HCT116 (cell line): ENCODE results near the gene KRT1. TPM values are rescaled to one million over a fixed set of nuclear protein-coding genes. Genes with fewer than 3 reads are reported as not detected.

Source experiments
- ATAC-seq: fragments of 200-7000 bp; cut with Tn5 transposase; 2 replicates; pipeline ENCODE4 v1.9.1; 2020; ENCODE audit warnings: mild to moderate bottlenecking, moderate library complexity
- BruUV-seq: library from RNA; stranded (reverse); fragments of 400-500 nt; replicated peaks from 2 replicates; lab custom pipeline; 2021; lab: Mats Ljungman, UMichigan
- CTCF ChIA-PET: fragments of 300-600 bp; sonication (Branson Sonifier 250); formaldehyde crosslinking; loops from one replicate; lab custom pipeline; 2021; ENCODE audit warnings: antibody characterized with exemption; lab: Charles Lee
- POLR2A ChIA-PET: fragments of 300-600, 350-600 bp; sonication (Branson Sonifier 250); formaldehyde crosslinking; loops from one replicate; lab custom pipeline; 2021; ENCODE audit warnings: antibody characterized with exemption; lab: Charles Lee
- RAD21 ChIA-PET, 2 experiments: fragments of 300-600 bp; sonication (Branson Sonifier 250); formaldehyde crosslinking; loops; one replicate each; lab custom pipeline; 2023; ENCODE audit warnings: low total read pairs in 2 of 2; ENCODE audit not compliant: uncharacterized antibody in 2 of 2, unreplicated experiment in 2 of 2, low non-redundant PET in 1 of 2; lab: Charles Lee
- DNase-seq: peaks from one replicate; pipeline ENCODE4 v3.0.0-alpha.2; 2010; ENCODE audit warnings: low read depth, low spot score
- H2AFZ ChIP-seq: fragments of 200-600 bp; shearing (Covaris generic), sonication (generic); 2 replicates; pipeline ENCODE4 v1.6.1; 2017; ENCODE audit warnings: low read depth, mixed run types, mixed read lengths, antibody characterized with exemption, low read length; ENCODE audit not compliant: poor library complexity, severe bottlenecking
- H3K27ac ChIP-seq: 2 replicates; pipeline ENCODE4 v1.5.1; 2012; ENCODE audit warnings: low read depth, low read length
- H3K27me3 ChIP-seq: fragments of 200-600 bp; sonication (generic); 2 replicates; pipeline ENCODE4 v1.6.1; 2016; ENCODE audit warnings: mixed run types, low read length, mixed read lengths; ENCODE audit not compliant: insufficient read depth
- H3K36me3 ChIP-seq, 2 experiments: fragments of 200-500 bp in 1 of 2; fragments of 200-600 bp in 1 of 2; sonication (Bioruptor generic) in 1 of 2; sonication (generic) in 1 of 2; 2 replicates each; pipeline versions ENCODE4 v1.5.1 to v1.6.1; 2014 to 2016; ENCODE audit warnings: low read length in 2 of 2, inconsistent platforms in 1 of 2, mixed read lengths in 1 of 2, mixed run types in 1 of 2; ENCODE audit not compliant: insufficient read depth in 2 of 2, control insufficient read depth in 1 of 2
- H3K4me1 ChIP-seq, 2 experiments: fragments of 200-600 bp in 1 of 2; sonication (generic) in 1 of 2; 2 replicates each; pipeline versions ENCODE4 v1.5.1 to v1.6.1; 2012 to 2017; ENCODE audit warnings: low read length in 2 of 2, inconsistent platforms in 1 of 2, mild to moderate bottlenecking in 1 of 2, mixed read lengths in 1 of 2, mixed run types in 1 of 2, moderate library complexity in 1 of 2; ENCODE audit not compliant: insufficient read depth in 2 of 2, control insufficient read depth in 1 of 2
- H3K4me2 ChIP-seq: fragments of 200-600 bp; sonication (generic); 2 replicates; pipeline ENCODE4 v1.6.1; 2017; ENCODE audit warnings: mixed run types, low read length, mixed read lengths
- H3K4me3 ChIP-seq, 2 experiments: fragments of 200-600 bp in 1 of 2; sonication (generic) in 1 of 2; replicated peaks in 1 of 2; 2 replicates each; pipeline ENCODE4 v1.5.1; 2011 to 2016; ENCODE audit warnings: low read length in 2 of 2, control low read depth in 1 of 2, low read depth in 1 of 2, mild to moderate bottlenecking in 1 of 2, mixed read lengths in 1 of 2, mixed run types in 1 of 2
- H3K79me2 ChIP-seq: fragments of 200-600 bp; sonication (generic); 2 replicates; pipeline ENCODE4 v1.6.1; 2017; ENCODE audit warnings: mild to moderate bottlenecking, mixed run types, low read length, moderate library complexity, mixed read lengths; ENCODE audit not compliant: insufficient read depth
- H3K9ac ChIP-seq: fragments of 200-600 bp; sonication (generic); 2 replicates; pipeline ENCODE4 v1.6.1; 2016; ENCODE audit warnings: low read length, mixed read lengths
- H3K9me2 ChIP-seq: fragments of 200-600 bp; sonication (generic), shearing (Covaris generic); 2 replicates; pipeline ENCODE4 v1.6.1; 2017; ENCODE audit warnings: mixed run types, mild to moderate bottlenecking, moderate library complexity; ENCODE audit not compliant: insufficient read depth
- H3K9me3 ChIP-seq, 2 experiments: fragments of 200-500 bp in 1 of 2; fragments of 200-600 bp in 1 of 2; sonication (Bioruptor generic) in 1 of 2; sonication (generic) in 1 of 2; 2 replicates each; pipeline ENCODE4 v1.6.1; 2014 to 2017; ENCODE audit warnings: low read length in 2 of 2, mixed read lengths in 2 of 2, inconsistent platforms in 1 of 2, low read depth in 1 of 2, mild to moderate bottlenecking in 1 of 2, mixed run types in 1 of 2, moderate library complexity in 1 of 2; ENCODE audit not compliant: control insufficient read depth in 1 of 2, insufficient read depth in 1 of 2
- H4K20me1 ChIP-seq: fragments of 200-600 bp; sonication (generic), shearing (Covaris generic); 2 replicates; pipeline ENCODE4 v1.6.1; 2017; ENCODE audit warnings: mixed run types, mild to moderate bottlenecking, moderate library complexity; ENCODE audit not compliant: insufficient read depth
- CBX3 ChIP-seq: IDR thresholded peaks from 2 replicates; pipeline ENCODE4 v1.6.1; 2012; ENCODE audit warnings: low read depth
- CEBPB ChIP-seq: IDR thresholded peaks from 2 replicates; pipeline ENCODE4 v1.6.1; 2012; ENCODE audit warnings: low read depth
- CTCF ChIP-seq, 3 experiments: fragments of 200-600 bp in 1 of 3; sonication (generic) in 1 of 3; IDR thresholded peaks in 2 of 3; conservative IDR thresholded peaks in 1 of 3; 2 replicates each; pipeline ENCODE4 v1.5.1; 2012 to 2017; ENCODE audit warnings: low read depth in 2 of 3, low read length in 2 of 3, antibody characterized with exemption in 1 of 3, borderline replicate concordance in 1 of 3, control low read depth in 1 of 3, mild to moderate bottlenecking in 1 of 3, mixed read lengths in 1 of 3, mixed run types in 1 of 3, moderate library complexity in 1 of 3; ENCODE audit not compliant: insufficient read depth in 1 of 3
- JUND ChIP-seq: IDR thresholded peaks from 2 replicates; pipeline ENCODE4 v1.6.1; 2012
- POLR2AphosphoS5 ChIP-seq: IDR thresholded peaks from 2 replicates; pipeline ENCODE4 v1.6.1; 2011; ENCODE audit warnings: mild to moderate bottlenecking, low read depth, low read length, moderate library complexity
- REST ChIP-seq: IDR thresholded peaks from 2 replicates; pipeline ENCODE4 v1.6.1; 2012; ENCODE audit warnings: low read depth
- intact Hi-C: fragments of 100-400 bp; cut with micrococcal nuclease; formaldehyde crosslinking; loops from 2 replicates; pipeline ENCODE4 v1.10.0; 2022
- total RNA-seq: library from RNA; stranded (reverse); gene quantifications from one replicate; pipeline ENCODE4 v1.2.1, GENCODE V29; 2021; ENCODE audit not compliant: unreplicated experiment

The KRT1 gene
- total RNA-seq, 1 experiment from 2014 or later, result 0.20 TPM

GRCh38 chr12:52708010-52708409 is 27.8 kb upstream of the KRT1 start:
- CTCF ChIA-PET, result no interaction called here
- no peaks in the 10 kb centered on the region for H3K4me1 ChIP-seq
- no peak overlapping the region for H3K9ac ChIP-seq
- intact Hi-C loops, result no loop called here
- POLR2A ChIA-PET, result no interaction called here
- H3K4me2 ChIP-seq, result no peak overlapping the region
- H3K4me3 ChIP-seq, result no peak overlapping the region
- H2AFZ ChIP-seq, result no peak overlapping the region
- no peaks in the 10 kb centered on the region for H3K9me2 ChIP-seq
- H3K9me3 ChIP-seq, result no peaks in the 10 kb centered on the region
- no peak for TF ChIP-seq REST
- no peak for TF ChIP-seq CTCF (IDR thresholded peaks at IDR 0.05 in 2 of 3, conservative IDR thresholded peaks at IDR 0.05 in 1 of 3; ENCODE audit: borderline replicate concordance in 1 of 3, insufficient read depth in 1 of 3, low read depth in 2 of 3, low read length in 2 of 3)
- no peak for TF ChIP-seq JUND
- TF ChIP-seq CEBPB, result no peak
- TF ChIP-seq POLR2AphosphoS5, result no peak
- TF ChIP-seq CBX3, result no peak
- TF ChIP-seq, all 23 proteins: peak for 0
- Histone ChIP-seq H3K79me2 (no peaks in the 10 kb centered on the region), H4K20me1 (no peaks in the 10 kb centered on the region), H3K27ac (no peak overlapping the region), H3K36me3 (no peaks in the 10 kb centered on the region), H3K27me3 (0 out of 2 replicates have a peak, but pooled peaks cover 6% of the 10 kb centered on the region)
- no peak for ATAC-seq
- DNase-seq, result no peak
- no TSS peak for BruUV-seq
- RAD21 ChIA-PET, result no interaction called here
